ENCODE measurements around the gene CARMIL1. TPM values are rescaled to one million over a fixed set of nuclear protein-coding genes. Genes with fewer than 3 reads are reported as not detected.

CARMIL1 gene
- total and polyA plus RNA-seq, 2 of the 8 experiments (the other 6 are each of a cell fraction or from before 2014, with no cell fraction given), result 20.3 to 40.4 TPM

- ChIA-PET CTCF (ENCODE audit: partially characterized antibody) (interaction anchor here (1.5 kb wide), 1 partner anchor 16 kb away, joined by 3 read pairs; no protein-coding TSS in a partner anchor), POLR2A (ENCODE audit: partially characterized antibody) (no interaction called here)
- Histone ChIP-seq H3K27me3 (replicated peaks in 1 of 4; ENCODE audit: control insufficient read depth in 3 of 4, extremely low read depth in 1 of 4, insufficient read depth in 3 of 4, low read length in 3 of 4) (no peaks in the 10 kb centered on the region), H3K27ac (ENCODE audit: low read depth, low read length) (no peak overlapping the region), H3K79me2 (ENCODE audit: control insufficient read depth in 1 of 2, insufficient read depth in 2 of 2, low read length in 2 of 2) (peaks cover 3 to 97% of the 10 kb centered on the region in 2 experiments; a peak in 3 of 4 replicates), H2BK5ac (ENCODE audit: low read depth, low read length) (no peak overlapping the region), H3K14ac (ENCODE audit: insufficient read length) (no peak overlapping the region), H2BK15ac (ENCODE audit: low read length) (no peak overlapping the region), H3K4ac (replicated peaks; ENCODE audit: insufficient read length, low read depth, low read length) (no peak overlapping the region), H3K9me3 (ENCODE audit: insufficient read depth in 2 of 2, low read depth in 1 of 2, low read length in 1 of 2) (0 out of 4 replicates have a peak, but pooled peaks cover 0 to 2% of the 10 kb centered on the region in 2 experiments), H3K23ac (ENCODE audit: insufficient read length) (no peak overlapping the region), H3K79me1 (ENCODE audit: low read depth, low read length) (peaks cover 10% of the 10 kb centered on the region; the same call in 1 of the 2 replicates), H3K4me3 (ENCODE audit: extremely low read depth in 1 of 4, insufficient read depth in 2 of 4, low read depth in 3 of 4, low read length in 4 of 4) (no peak overlapping the region), H4K91ac (replicated peaks; ENCODE audit: insufficient read length, low read length) (no peak overlapping the region), H3K56ac (replicated peaks; ENCODE audit: insufficient read length, low read depth, low read length) (no peak overlapping the region), H3K9ac (replicated peaks in 1 of 4; ENCODE audit: extremely low read depth in 1 of 4, low read depth in 3 of 4, low read length in 3 of 4) (no peak overlapping the region), H3K18ac (ENCODE audit: extremely low read depth, low read length) (no peak overlapping the region), H3K23me2 (ENCODE audit: low read depth, low read length) (0 out of 2 replicates have a peak, but pooled peaks cover 3% of the 10 kb centered on the region), H2BK120ac (replicated peaks; ENCODE audit: low read depth, low read length) (no peak overlapping the region), H4K20me1 (replicated peaks in 1 of 2; ENCODE audit: control insufficient read depth in 1 of 2, insufficient read depth in 2 of 2, low read length in 2 of 2) (peaks cover 0 to 2% of the 10 kb centered on the region in 2 experiments), H3K4me1 (replicated peaks in 1 of 4; ENCODE audit: control insufficient read depth in 3 of 4, insufficient read depth in 4 of 4, low read length in 3 of 4) (peaks cover 4 to 23% (median 13%) of the 10 kb centered on the region in 4 experiments; a peak in 6 of 7 replicates), H2BK12ac (ENCODE audit: low read depth, low read length) (no peak overlapping the region), H3K36me3 (ENCODE audit: control insufficient read depth in 2 of 4, insufficient read depth in 4 of 4, low read length in 3 of 4) (no peaks in the 10 kb centered on the region), H4K8ac (ENCODE audit: extremely low read depth, insufficient read depth, low read length) (no peak overlapping the region), H2BK20ac (ENCODE audit: low read length) (no peak overlapping the region), H4K5ac (ENCODE audit: insufficient read length, low read depth, low read length) (no peak overlapping the region), H2AFZ (ENCODE audit: low read length) (no peak overlapping the region), H2AK5ac (ENCODE audit: low read depth, low read length) (no peak overlapping the region), H3K4me2 (ENCODE audit: insufficient read depth in 1 of 2, low read depth in 2 of 2, low read length in 2 of 2) (no peak overlapping the region)
- WGBS, 2 experiments (ENCODE audit: extremely low coverage in 1 of 2, insufficient coverage in 1 of 2, insufficient read length in 1 of 2, insufficient replicate concordance in 2 of 2, low coverage in 1 of 2, low lambda C conversion rate in 2 of 2, missing lambda C conversion rate in 1 of 2), result 83% methylated on average over 2 of the region's 2 CpGs; no CpG with 5 or more reads in 1 of the 2 experiments
- TF ChIP-seq EGR1 (IDR thresholded peaks at IDR 0.05; ENCODE audit: borderline replicate concordance, low read depth, low read length), result no peak
- no peak for TF ChIP-seq SP1 (IDR thresholded peaks at IDR 0.05; ENCODE audit: low read depth, low read length)
- TF ChIP-seq SAP30 (IDR thresholded peaks at IDR 0.05; ENCODE audit: insufficient read depth, insufficient replicate concordance, low read length), result no peak
- TF ChIP-seq TBP (IDR thresholded peaks at IDR 0.05; ENCODE audit: low read depth, low read length), result no peak
- TF ChIP-seq TEAD4 (IDR thresholded peaks at IDR 0.05; ENCODE audit: low read depth, low read length), result no peak
- TF ChIP-seq ASH2L (IDR thresholded peaks at IDR 0.05; ENCODE audit: low read length), result no peak
- TF ChIP-seq NRF1 (IDR thresholded peaks at IDR 0.05; ENCODE audit: low read depth, low read length), result no peak
- no peak for TF ChIP-seq SIRT6 (IDR thresholded peaks at IDR 0.05; ENCODE audit: low read length)
- no peak for TF ChIP-seq BRCA1 (IDR thresholded peaks at IDR 0.05; ENCODE audit: low read depth, low read length)
- TF ChIP-seq TCF12 (IDR thresholded peaks at IDR 0.05; ENCODE audit: low read depth, low read length), result no peak
- no peak for TF ChIP-seq MAFK (IDR thresholded peaks at IDR 0.05; ENCODE audit: low read depth, low read length)
- no peak for TF ChIP-seq TAF7 (optimal IDR thresholded peaks at IDR 0.05; ENCODE audit: borderline replicate concordance, low read depth, low read length)
- TF ChIP-seq TAF1 (IDR thresholded peaks at IDR 0.05; ENCODE audit: low read depth, low read length), result no peak
- FAIRE-seq (no peak), DNase-seq (ENCODE audit: low read depth in 1 of 2, low spot score in 2 of 2) (no peak)
These were observed 91.8 kb downstream of the CARMIL1 start for GRCh38 chr6:25371037-25371347.

All from H1 (cell line).